ENCODE results near the gene AOX1.

- TF ChIP-seq CTCF (IDR thresholded peaks at IDR 0.05): no peak
- no peak for TF ChIP-seq ZFX (IDR thresholded peaks at IDR 0.05; ENCODE audit: borderline replicate concordance)
Measured at GRCh38 chr2:200716386-200716785, 130.6 kb downstream of the AOX1 start.
